GM12891 (cell line): ENCODE results near the gene SH3BGRL2.

Experiments used
- POLR2A ChIP-seq: IDR thresholded peaks from 2 replicates; pipeline ENCODE4 v1.6.1; 2011; ENCODE audit warnings: low read depth, low read length, control low read depth
- POLR2AphosphoS5 ChIP-seq: IDR thresholded peaks from 2 replicates; pipeline ENCODE4 v1.6.1; 2011; ENCODE audit warnings: low read depth, low read length, control low read depth

DNA sequence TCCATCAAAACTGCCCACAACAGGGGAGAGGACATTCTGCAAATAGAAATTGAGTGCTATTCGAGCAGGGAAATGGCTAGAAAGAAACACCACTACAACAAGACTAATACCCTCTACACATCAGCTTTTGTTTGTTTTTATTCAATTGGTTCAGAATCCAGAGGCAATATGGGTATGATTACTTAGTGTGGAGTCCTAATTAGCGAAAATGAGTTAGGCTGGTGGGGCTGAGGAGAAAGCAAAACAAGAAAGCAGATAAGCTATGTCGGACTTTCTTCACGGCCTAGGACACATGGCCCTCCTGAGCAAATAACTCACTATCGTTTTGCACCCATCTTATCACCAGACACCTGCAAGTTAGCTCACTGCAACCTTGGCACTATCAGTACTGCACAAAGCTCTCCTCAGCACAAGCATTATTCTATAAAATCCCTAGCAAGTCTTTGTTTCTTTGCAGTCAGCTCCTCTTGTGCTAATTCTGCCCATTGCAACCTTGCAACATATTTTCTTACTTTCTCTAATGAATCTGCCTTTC is 31.3 kb upstream of the SH3BGRL2 start:
- TF ChIP-seq POLR2A (no peak), POLR2AphosphoS5 (no peak)
